ENCODE data around the gene IL4R.

IL4R gene

DNA sequence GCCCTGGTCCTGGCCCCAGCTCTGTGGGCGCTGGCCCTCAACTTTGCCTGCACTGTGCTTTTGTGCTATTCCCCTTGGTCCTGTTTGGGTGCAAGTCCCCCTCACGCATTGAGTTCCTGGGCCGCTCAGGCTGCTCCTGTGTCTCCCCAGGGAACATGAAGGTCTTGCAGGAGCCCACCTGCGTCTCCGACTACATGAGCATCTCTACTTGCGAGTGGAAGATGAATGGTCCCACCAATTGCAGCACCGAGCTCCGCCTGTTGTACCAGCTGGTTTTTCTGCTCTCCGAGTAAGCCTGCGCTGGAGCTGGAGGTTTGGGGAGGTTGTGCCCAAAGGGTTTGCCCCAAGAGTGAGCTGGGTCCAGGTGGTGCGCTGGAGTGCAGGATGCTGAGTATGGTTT, 28.2 kb downstream of the IL4R start:
- Histone ChIP-seq H3K9ac (ENCODE audit: low read length) (no peak overlapping the region), H2AFZ (ENCODE audit: insufficient read depth, low read length, poor library complexity) (no peak overlapping the region), H3K27me3 (ENCODE audit: insufficient read depth, low read length) (no peaks in the 10 kb centered on the region), H3K27ac (ENCODE audit: low read depth, low read length) (no peak overlapping the region), H3K79me1 (ENCODE audit: low read length) (no peaks in the 10 kb centered on the region), H3K4me2 (ENCODE audit: low read length) (no peak overlapping the region), H4K91ac (ENCODE audit: low read depth, low read length) (no peak overlapping the region), H3K36me3 (ENCODE audit: control insufficient read depth in 1 of 2, insufficient read depth in 2 of 2, low read length in 2 of 2) (peaks cover 31 to 33% of the 10 kb centered on the region in 2 experiments), H3K14ac (ENCODE audit: low read length) (no peak overlapping the region), H3K4me3 (ENCODE audit: low read depth, low read length) (no peak overlapping the region), H2BK12ac (ENCODE audit: low read length) (no peak overlapping the region), H2BK5ac (ENCODE audit: low read depth, low read length, poor library complexity) (no peak overlapping the region), H3K79me2 (ENCODE audit: control insufficient read depth, insufficient read depth, low read length, poor library complexity) (no peaks in the 10 kb centered on the region), H2BK120ac (ENCODE audit: insufficient read depth, low read length, poor library complexity) (no peak overlapping the region), H3K23ac (ENCODE audit: low read length) (no peak overlapping the region), H3K4ac (ENCODE audit: low read depth, low read length) (no peak overlapping the region), H4K12ac (ENCODE audit: low read depth, low read length) (no peak overlapping the region), H3K9me3 (ENCODE audit: insufficient read depth, low read depth, low read length) (peaks cover 2% of the 10 kb centered on the region), H3K18ac (ENCODE audit: low read length) (no peak overlapping the region), H4K8ac (ENCODE audit: low read depth, low read length) (no peak overlapping the region), H3K4me1 (ENCODE audit: control insufficient read depth in 1 of 2, insufficient read depth in 2 of 2, low read length in 2 of 2) (no peaks in the 10 kb centered on the region), H2AK5ac (ENCODE audit: low read length) (no peak overlapping the region)
- no peak for DNase-seq
- no CpG with 5 or more reads among the region's 11 CpGs for WGBS (ENCODE audit: extremely low coverage, insufficient coverage, insufficient read length)

GRCh38 chr16:27344721-27345120, 30.9 kb downstream of the IL4R start:
- Histone ChIP-seq H4K12ac (ENCODE audit: low read depth, low read length) (no peak overlapping the region), H3K27ac (ENCODE audit: low read depth, low read length) (no peak overlapping the region), H3K27me3 (ENCODE audit: insufficient read depth, low read length) (no peaks in the 10 kb centered on the region), H4K91ac (ENCODE audit: low read depth, low read length) (no peak overlapping the region), H3K18ac (ENCODE audit: low read length) (no peak overlapping the region), H3K79me1 (ENCODE audit: low read length) (no peaks in the 10 kb centered on the region), H4K8ac (ENCODE audit: low read depth, low read length) (no peak overlapping the region), H3K4me3 (ENCODE audit: low read depth, low read length) (no peak overlapping the region), H3K9me3 (ENCODE audit: insufficient read depth, low read depth, low read length) (peaks cover 2% of the 10 kb centered on the region), H2BK120ac (ENCODE audit: insufficient read depth, low read length, poor library complexity) (no peak overlapping the region), H2BK12ac (ENCODE audit: low read length) (no peak overlapping the region), H3K14ac (ENCODE audit: low read length) (no peak overlapping the region), H3K9ac (ENCODE audit: low read length) (no peak overlapping the region), H3K4me2 (ENCODE audit: low read length) (no peak overlapping the region), H3K23ac (ENCODE audit: low read length) (no peak overlapping the region), H3K79me2 (ENCODE audit: control insufficient read depth, insufficient read depth, low read length, poor library complexity) (no peaks in the 10 kb centered on the region), H2AFZ (ENCODE audit: insufficient read depth, low read length, poor library complexity) (no peak overlapping the region), H3K36me3 (ENCODE audit: control insufficient read depth in 1 of 2, insufficient read depth in 2 of 2, low read length in 2 of 2) (peaks cover 39 to 44% of the 10 kb centered on the region in 2 experiments), H2AK5ac (ENCODE audit: low read length) (no peak overlapping the region), H3K4ac (ENCODE audit: low read depth, low read length) (no peak overlapping the region), H3K4me1 (ENCODE audit: control insufficient read depth in 1 of 2, insufficient read depth in 2 of 2, low read length in 2 of 2) (no peaks in the 10 kb centered on the region), H2BK5ac (ENCODE audit: low read depth, low read length, poor library complexity) (no peak overlapping the region)
- DNase-seq: no peak
- no CpG with 5 or more reads among the region's 15 CpGs for WGBS (ENCODE audit: extremely low coverage, insufficient coverage, insufficient read length)

DNA sequence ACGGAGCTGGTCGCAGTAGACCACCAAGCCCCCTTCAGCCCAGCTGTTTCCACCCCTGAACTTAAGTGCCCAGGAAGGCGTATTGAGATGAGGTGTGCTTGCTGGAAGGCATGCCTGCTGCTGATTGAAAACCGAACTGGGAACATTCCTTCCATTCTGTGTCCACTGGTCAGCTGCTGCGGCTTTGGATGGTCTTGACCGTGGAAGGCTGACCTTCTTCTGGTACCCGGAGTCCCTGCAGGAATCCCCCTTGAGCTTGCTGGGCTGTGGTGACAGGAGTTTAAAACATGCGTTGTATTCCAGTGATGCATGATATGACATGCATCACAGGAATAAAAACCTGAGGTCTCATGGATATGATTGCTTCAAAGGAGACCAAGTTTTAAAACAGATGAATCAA, 31.4 kb downstream of the IL4R start:
- H3K27ac ChIP-seq (ENCODE audit: low read depth, low read length): no peak overlapping the region
- H4K91ac ChIP-seq (ENCODE audit: low read depth, low read length): no peak overlapping the region
- H3K4ac ChIP-seq (ENCODE audit: low read depth, low read length): no peak overlapping the region
- no peak overlapping the region for H2BK5ac ChIP-seq (ENCODE audit: low read depth, low read length, poor library complexity)
- no CpG with 5 or more reads among the region's 8 CpGs for WGBS (ENCODE audit: extremely low coverage, insufficient coverage, insufficient read length)
- no peak overlapping the region for H3K4me3 ChIP-seq (ENCODE audit: low read depth, low read length)
- H4K8ac ChIP-seq (ENCODE audit: low read depth, low read length): no peak overlapping the region
- no peak overlapping the region for H3K23ac ChIP-seq (ENCODE audit: low read length)
- no peak overlapping the region for H3K4me2 ChIP-seq (ENCODE audit: low read length)
- no peak overlapping the region for H2AFZ ChIP-seq (ENCODE audit: insufficient read depth, low read length, poor library complexity)
- peaks cover 2% of the 10 kb centered on the region for H3K9me3 ChIP-seq (ENCODE audit: insufficient read depth, low read depth, low read length)
- no peak overlapping the region for H3K9ac ChIP-seq (ENCODE audit: low read length)
- DNase-seq: peak; percentile 69
- H3K4me1 ChIP-seq (ENCODE audit: control insufficient read depth in 1 of 2, insufficient read depth in 2 of 2, low read length in 2 of 2): no peaks in the 10 kb centered on the region
- H3K14ac ChIP-seq (ENCODE audit: low read length): no peak overlapping the region
- no peak overlapping the region for H2BK120ac ChIP-seq (ENCODE audit: insufficient read depth, low read length, poor library complexity)
- no peaks in the 10 kb centered on the region for H3K79me2 ChIP-seq (ENCODE audit: control insufficient read depth, insufficient read depth, low read length, poor library complexity)
- H3K27me3 ChIP-seq (ENCODE audit: insufficient read depth, low read length): no peaks in the 10 kb centered on the region
- no peak overlapping the region for H3K18ac ChIP-seq (ENCODE audit: low read length)
- H4K12ac ChIP-seq (ENCODE audit: low read depth, low read length): no peak overlapping the region
- H3K36me3 ChIP-seq (ENCODE audit: control insufficient read depth in 1 of 2, insufficient read depth in 2 of 2, low read length in 2 of 2): peaks cover 36 to 40% of the 10 kb centered on the region in 2 experiments
- no peak overlapping the region for H2BK12ac ChIP-seq (ENCODE audit: low read length)
- no peak overlapping the region for H2AK5ac ChIP-seq (ENCODE audit: low read length)
- no peaks in the 10 kb centered on the region for H3K79me1 ChIP-seq (ENCODE audit: low read length)

DNA sequence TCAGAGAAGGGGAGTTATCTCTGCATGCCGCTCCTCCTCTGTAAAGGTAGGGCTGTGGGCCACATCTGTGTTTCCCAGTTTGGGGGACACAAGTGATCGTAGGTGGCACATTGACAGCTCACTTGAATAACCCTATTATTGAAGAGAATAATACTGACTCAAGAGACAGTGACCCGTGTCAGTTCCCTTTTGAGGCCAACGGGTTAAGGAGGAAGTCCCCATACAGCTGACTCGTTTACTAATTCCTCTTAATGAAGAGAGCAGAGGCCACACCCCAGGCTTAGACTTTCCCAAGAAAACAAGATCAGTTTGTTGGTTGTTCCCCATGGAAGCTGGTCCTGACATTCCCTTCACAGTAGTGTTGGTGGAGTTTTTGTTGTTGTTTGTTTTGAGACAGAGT, 33.0 kb downstream of the IL4R start:
- Histone ChIP-seq H2BK120ac (ENCODE audit: insufficient read depth, low read length, poor library complexity) (no peak overlapping the region), H3K4me1 (ENCODE audit: control insufficient read depth in 1 of 2, insufficient read depth in 2 of 2, low read length in 2 of 2) (no peaks in the 10 kb centered on the region), H3K27ac (ENCODE audit: low read depth, low read length) (no peak overlapping the region), H3K9me3 (ENCODE audit: insufficient read depth, low read depth, low read length) (peaks cover 2% of the 10 kb centered on the region), H3K36me3 (ENCODE audit: control insufficient read depth in 1 of 2, insufficient read depth in 2 of 2, low read length in 2 of 2) (peaks cover 34 to 36% of the 10 kb centered on the region in 2 experiments), H3K9ac (ENCODE audit: low read length) (no peak overlapping the region), H3K4me3 (ENCODE audit: low read depth, low read length) (no peak overlapping the region), H2BK5ac (ENCODE audit: low read depth, low read length, poor library complexity) (no peak overlapping the region), H3K79me1 (ENCODE audit: low read length) (no peaks in the 10 kb centered on the region), H2BK12ac (ENCODE audit: low read length) (no peak overlapping the region), H4K12ac (ENCODE audit: low read depth, low read length) (no peak overlapping the region), H3K23ac (ENCODE audit: low read length) (no peak overlapping the region), H3K14ac (ENCODE audit: low read length) (no peak overlapping the region), H3K4me2 (ENCODE audit: low read length) (no peak overlapping the region), H4K91ac (ENCODE audit: low read depth, low read length) (no peak overlapping the region), H3K4ac (ENCODE audit: low read depth, low read length) (no peak overlapping the region), H4K8ac (ENCODE audit: low read depth, low read length) (no peak overlapping the region), H2AFZ (ENCODE audit: insufficient read depth, low read length, poor library complexity) (no peak overlapping the region), H2AK5ac (ENCODE audit: low read length) (no peak overlapping the region), H3K27me3 (ENCODE audit: insufficient read depth, low read length) (no peaks in the 10 kb centered on the region), H3K18ac (ENCODE audit: low read length) (no peak overlapping the region), H3K79me2 (ENCODE audit: control insufficient read depth, insufficient read depth, low read length, poor library complexity) (no peaks in the 10 kb centered on the region)
- DNase-seq: no peak
- whole genome bisulfite sequencing (ENCODE audit: extremely low coverage, insufficient coverage, insufficient read length): no CpG with 5 or more reads among the region's 5 CpGs

All from trophoblast cell (in vitro differentiated cells and primary cell).